Common myeloid progenitor, CD34-positive (primary cell): ENCODE results near the gene IAH1.

ENCODE experiments used
- CTCF ChIA-PET: fragments of 350-600 bp; sonication (Branson Sonifier 250); formaldehyde crosslinking; loops from one replicate; lab custom pipeline; 2021; ENCODE audit warnings: antibody characterized with exemption; lab: Charles Lee
- POLR2A ChIA-PET: fragments of 350-600 bp; sonication (Branson Sonifier 250); formaldehyde crosslinking; loops from one replicate; lab custom pipeline; 2021; ENCODE audit warnings: antibody characterized with exemption; lab: Charles Lee
- DNase-seq, 3 donors: peaks; one replicate each; pipeline versions ENCODE4 v3.0.0 to v3.0.0-alpha.2; 2013
- H3K27ac ChIP-seq, 2 experiments: 1 replicate in 1 of 2; 2 replicates in 1 of 2; pipeline ENCODE4 v1.7.0; 2013; ENCODE audit warnings: inconsistent platforms in 2 of 2, low read length in 2 of 2, mild to moderate bottlenecking in 2 of 2, low read depth in 1 of 2, moderate library complexity in 1 of 2; ENCODE audit not compliant: severe bottlenecking in 2 of 2, insufficient read depth in 1 of 2, poor library complexity in 1 of 2
- H3K27me3 ChIP-seq, 5 experiments: replicated peaks in 2 of 5; 1 replicate in 3 of 5; 2 replicates in 2 of 5; pipeline versions ENCODE4 v1.6.1 to v1.7.0; 2013; ENCODE audit warnings: low read length in 4 of 5, mild to moderate bottlenecking in 2 of 5, moderate library complexity in 2 of 5, inconsistent platforms in 1 of 5; ENCODE audit not compliant: insufficient read depth in 5 of 5, control insufficient read depth in 4 of 5
- H3K36me3 ChIP-seq, 4 experiments: 1 replicate in 2 of 4; 2 replicates in 2 of 4; pipeline versions ENCODE4 v1.6.1 to v1.7.0; 2013; ENCODE audit warnings: low read length in 3 of 4, control low read depth in 1 of 4, mild to moderate bottlenecking in 1 of 4; ENCODE audit not compliant: control insufficient read depth in 4 of 4, insufficient read depth in 4 of 4
- H3K4me1 ChIP-seq, 4 experiments: 1 replicate in 3 of 4; 2 replicates in 1 of 4; pipeline versions ENCODE4 v1.6.1 to v1.7.1; 2013; ENCODE audit warnings: low read length in 3 of 4, mild to moderate bottlenecking in 3 of 4, control low read depth in 1 of 4, inconsistent platforms in 1 of 4, moderate library complexity in 1 of 4; ENCODE audit not compliant: control insufficient read depth in 4 of 4, insufficient read depth in 4 of 4; ENCODE audit errors: control extremely low read depth in 1 of 4
- H3K4me3 ChIP-seq, 7 experiments: 1 replicate in 4 of 7; 2 replicates in 3 of 7; pipeline versions ENCODE4 v1.5.1 to v1.7.0; 2013; ENCODE audit warnings: mild to moderate bottlenecking in 7 of 7, low read length in 6 of 7, moderate library complexity in 6 of 7, inconsistent platforms in 2 of 7, low read depth in 2 of 7, control low read depth in 1 of 7; ENCODE audit not compliant: insufficient read depth in 4 of 7, control insufficient read depth in 1 of 7; ENCODE audit errors: extremely low read depth in 1 of 7
- H3K9me3 ChIP-seq, 5 experiments: 1 replicate in 4 of 5; 2 replicates in 1 of 5; pipeline versions ENCODE4 v1.6.1 to v1.7.1; 2013; ENCODE audit warnings: low read length in 4 of 5, mild to moderate bottlenecking in 2 of 5, inconsistent platforms in 1 of 5, low read depth in 1 of 5, moderate library complexity in 1 of 5; ENCODE audit not compliant: control insufficient read depth in 4 of 5, insufficient read depth in 2 of 5; ENCODE audit errors: control extremely low read depth in 1 of 5
- WGBS: methylation state at CpG from one replicate; pipeline ENCODE4 v1.1.5; 2013; ENCODE audit not compliant: insufficient coverage; 5-methylcytosine and 5-hydroxymethylcytosine counted together

The IAH1 gene

DNA sequence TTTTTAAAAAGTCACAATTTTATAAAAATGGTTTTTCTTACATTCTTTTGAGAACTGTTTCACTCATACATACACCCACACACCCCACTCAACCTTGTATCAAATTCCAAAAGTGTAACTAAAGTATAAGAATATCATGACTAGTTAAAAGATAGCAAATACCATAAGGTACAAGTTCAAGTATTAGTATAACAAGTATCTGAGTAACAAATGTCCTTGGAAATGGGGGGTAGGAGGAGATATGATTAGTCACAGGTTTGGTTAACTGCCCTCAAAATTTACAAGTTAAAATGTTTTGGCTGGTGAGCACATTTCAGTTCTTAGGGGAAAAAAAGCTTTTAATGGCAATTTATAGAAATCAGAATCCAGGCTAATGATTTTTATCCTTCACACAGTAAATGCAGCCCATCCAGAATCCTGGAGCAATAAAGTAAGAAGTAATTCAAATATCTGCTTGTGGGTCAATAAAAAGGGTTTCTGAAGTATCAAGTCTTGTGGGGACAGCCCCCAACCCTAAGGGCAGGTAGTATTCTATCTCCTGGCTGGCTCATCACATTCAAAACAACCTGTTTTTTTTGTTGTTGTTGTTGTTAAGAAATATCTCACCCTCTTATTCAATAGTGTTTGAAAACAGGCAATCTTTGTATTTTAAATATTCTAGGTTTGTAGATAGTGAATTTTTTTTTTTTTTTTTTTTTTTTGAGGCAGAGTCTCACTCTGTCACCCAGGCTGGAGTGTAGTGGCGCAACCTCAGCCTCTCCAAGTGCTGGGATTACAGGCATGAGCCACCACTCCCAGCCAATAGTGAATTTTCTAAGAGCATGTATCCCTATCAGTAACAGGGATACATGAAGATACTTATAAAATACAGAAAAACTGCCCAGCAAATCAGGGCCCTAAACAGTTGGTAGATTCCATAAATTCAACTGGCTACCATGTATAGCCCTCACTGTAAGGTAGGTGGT is 14.5 kb downstream of the IAH1 start:
- no peak for DNase-seq
- WGBS, result no CpG with 5 or more reads among the region's 1 CpG
- H3K27ac ChIP-seq, result no peak overlapping the region
- H3K4me1 ChIP-seq, result peaks cover 0 to 3% (median 0%) of the 10 kb centered on the region in 4 experiments
- H3K36me3 ChIP-seq, result peaks cover 48 to 93% (median 86%) of the 10 kb centered on the region in 4 experiments
- H3K4me3 ChIP-seq, result no peak overlapping the region
- H3K9me3 ChIP-seq, result no peaks in the 10 kb centered on the region
- ChIA-PET POLR2A (no interaction called here), CTCF (interaction anchor here (1.1 kb wide), 1 partner anchor 10 kb away, joined by 3 read pairs; no protein-coding TSS in a partner anchor)
- H3K27me3 ChIP-seq, result no peaks in the 10 kb centered on the region

DNA sequence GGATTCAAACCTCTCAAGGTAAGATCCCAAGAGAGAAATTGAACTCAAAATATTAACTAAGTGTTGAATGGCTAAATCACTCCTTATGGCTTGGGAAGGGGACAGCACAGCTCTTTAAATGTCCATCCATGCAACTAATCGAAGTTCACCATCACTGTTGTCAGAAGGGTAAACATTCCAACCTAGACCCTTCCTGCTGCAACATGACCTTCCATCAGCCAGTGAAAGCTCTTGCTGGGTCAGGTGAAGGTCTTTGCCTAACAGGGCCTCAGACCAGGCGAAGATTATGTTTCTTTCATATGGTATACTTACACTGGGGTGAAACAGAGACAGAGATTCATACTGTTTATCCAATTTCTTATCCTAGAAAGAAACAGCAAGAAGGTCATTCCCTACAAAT is 16.4 kb downstream of the IAH1 start:
- no peak for DNase-seq
- Histone ChIP-seq H3K4me1 (peaks cover 0 to 3% (median 0%) of the 10 kb centered on the region in 4 experiments), H3K36me3 (peaks cover 38 to 90% (median 81%) of the 10 kb centered on the region in 4 experiments), H3K27me3 (no peaks in the 10 kb centered on the region), H3K4me3 (no peak overlapping the region), H3K27ac (no peak overlapping the region), H3K9me3 (no peaks in the 10 kb centered on the region)
- ChIA-PET POLR2A (no interaction called here), CTCF (interaction anchor here (0.6 kb wide), 1 partner anchor 9 kb away, joined by 3 read pairs; no protein-coding TSS in a partner anchor)
- 100% methylated on average over 2 of the region's 2 CpGs for WGBS

DNA sequence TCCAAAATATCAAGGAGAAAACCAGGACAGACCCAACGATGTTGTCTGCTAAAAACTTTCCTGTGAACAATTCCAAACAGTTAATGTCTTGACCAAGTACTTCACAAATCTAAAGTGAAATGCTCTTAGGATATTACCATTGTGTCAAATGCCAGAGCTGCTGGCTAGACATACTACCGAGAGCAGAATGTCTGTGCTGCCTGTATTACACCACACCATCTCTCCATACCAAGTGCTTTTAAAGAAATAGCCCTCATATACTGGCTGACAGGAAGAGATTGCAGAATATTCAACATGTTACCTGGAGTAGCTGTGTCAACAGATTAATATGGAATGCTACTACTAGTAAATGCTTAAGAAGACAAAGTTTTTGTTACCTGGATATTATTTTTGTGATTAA is 18.6 kb downstream of the IAH1 start:
- Histone ChIP-seq H3K27ac (no peak overlapping the region), H3K36me3 (peaks cover 40 to 88% (median 77%) of the 10 kb centered on the region in 4 experiments), H3K4me1 (peaks cover 0 to 3% (median 0%) of the 10 kb centered on the region in 4 experiments), H3K9me3 (no peaks in the 10 kb centered on the region), H3K27me3 (no peaks in the 10 kb centered on the region), H3K4me3 (no peak overlapping the region)
- DNase-seq, result no peak
- WGBS, result 100% methylated on average over 1 of the region's 2 CpGs
- POLR2A ChIA-PET, result interaction anchor here (0.8 kb wide), 1 partner anchor 62 kb away, joined by 3 read pairs; the partner anchor contains the start of gene ADAM17
- CTCF ChIA-PET, result interaction anchor here (0.6 to 1.4 kb wide), 2 partner anchors 20 to 221 kb away, joined by 3 to 4 read pairs; no protein-coding TSS in a partner anchor

DNA sequence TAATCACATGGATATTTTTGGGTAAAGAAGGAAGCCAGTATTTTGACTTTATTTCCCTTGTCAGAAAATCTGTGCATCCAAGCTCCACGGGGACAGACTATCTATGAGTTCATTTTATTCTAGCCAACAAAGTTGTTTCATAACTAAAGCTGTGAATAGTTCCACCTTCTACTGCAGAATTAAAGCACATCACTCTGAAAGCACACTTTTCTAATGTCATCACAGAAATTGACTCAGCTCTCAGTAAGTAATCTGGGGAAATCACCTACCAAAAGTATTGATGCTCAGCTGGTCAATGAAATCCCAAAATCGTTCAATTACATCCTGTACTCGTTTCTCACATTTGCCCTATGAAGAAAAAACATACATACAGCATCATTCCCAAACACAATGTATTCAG is 19.1 kb downstream of the IAH1 start:
- H3K9me3 ChIP-seq, result no peaks in the 10 kb centered on the region
- peaks cover 0 to 3% (median 0%) of the 10 kb centered on the region in 4 experiments for H3K4me1 ChIP-seq
- ChIA-PET CTCF (interaction anchor here (1.4 kb wide), 1 partner anchor 20 kb away, joined by 4 read pairs; no protein-coding TSS in a partner anchor), POLR2A (no interaction called here)
- H3K4me3 ChIP-seq, result no peak overlapping the region
- H3K27me3 ChIP-seq, result no peaks in the 10 kb centered on the region
- DNase-seq, result no peak
- WGBS, result 100% methylated on average over 2 of the region's 3 CpGs
- peaks cover 40 to 88% (median 74%) of the 10 kb centered on the region in 4 experiments for H3K36me3 ChIP-seq
- H3K27ac ChIP-seq, result no peak overlapping the region

DNA sequence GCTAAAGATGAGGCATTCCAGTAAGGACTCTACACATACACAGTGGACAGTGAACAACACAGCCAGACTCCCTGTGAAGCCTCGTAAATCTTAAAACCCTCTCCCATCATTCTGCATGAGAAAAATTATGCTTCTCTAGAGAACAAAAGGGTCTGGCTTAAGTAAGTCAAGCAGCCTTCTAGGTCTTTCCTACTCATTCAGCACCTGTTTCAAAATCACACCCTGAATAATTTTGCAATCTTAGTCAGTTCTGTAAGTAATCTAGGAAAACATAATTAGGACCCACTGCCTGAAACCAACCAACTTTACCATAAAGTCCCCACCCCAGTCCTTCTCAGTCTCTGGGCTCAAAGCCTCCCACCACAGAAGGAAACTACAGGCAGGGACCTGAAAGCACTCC is 19.7 kb downstream of the IAH1 start:
- peak overlapping the region in 1 of 2 experiments; percentile 14 for H3K27ac ChIP-seq
- no peak overlapping the region for H3K4me3 ChIP-seq
- WGBS, result 100% methylated on average over 1 of the region's 1 CpG
- H3K4me1 ChIP-seq, result peaks cover 0 to 3% (median 0%) of the 10 kb centered on the region in 4 experiments
- H3K9me3 ChIP-seq, result no peaks in the 10 kb centered on the region
- H3K27me3 ChIP-seq, result no peaks in the 10 kb centered on the region
- H3K36me3 ChIP-seq, result peaks cover 41 to 83% (median 69%) of the 10 kb centered on the region in 4 experiments
- CTCF ChIA-PET, result interaction anchor here (1.4 kb wide), 1 partner anchor 19 kb away, joined by 4 read pairs; no protein-coding TSS in a partner anchor
- POLR2A ChIA-PET, result no interaction called here
- DNase-seq, result no peak

DNA sequence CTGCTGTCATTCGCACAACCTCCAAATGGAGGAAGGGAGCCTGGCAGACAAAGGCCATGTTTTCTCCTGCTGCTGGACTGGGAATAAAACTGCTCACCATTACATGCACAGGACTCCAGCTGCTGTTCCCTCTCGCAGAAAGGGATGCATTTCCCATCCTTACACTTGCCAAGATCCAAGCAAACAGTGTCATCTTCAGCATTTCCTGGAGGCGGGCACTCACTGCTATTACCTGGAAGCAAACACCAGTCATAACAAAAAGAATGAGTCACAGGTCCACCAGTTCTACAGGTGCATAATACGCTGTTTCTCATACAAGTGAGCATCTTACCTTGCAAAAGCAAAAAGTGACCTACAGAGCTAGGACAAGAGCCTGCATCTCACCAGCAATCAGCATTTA is 22.7 kb downstream of the IAH1 start:
- DNase-seq, result no peak
- WGBS, result 96% methylated on average over 4 of the region's 4 CpGs
- peaks cover 35 to 83% (median 55%) of the 10 kb centered on the region in 4 experiments for H3K36me3 ChIP-seq

More for the DNA sequence above, 22.7 kb downstream of the IAH1 start:
- no peak overlapping the region for H3K27ac ChIP-seq
- no peak overlapping the region for H3K4me3 ChIP-seq
- no peaks in the 10 kb centered on the region for H3K4me1 ChIP-seq
- no peaks in the 10 kb centered on the region for H3K27me3 ChIP-seq
- ChIA-PET POLR2A (no interaction called here), CTCF (interaction anchor here (0.7 to 1.7 kb wide), 2 partner anchors 12 to 40 kb away, joined by 3 to 5 read pairs; no protein-coding TSS in a partner anchor)
- H3K9me3 ChIP-seq, result peaks cover 0 to 1% (median 0%) of the 10 kb centered on the region in 5 experiments
